OCI-LY3 (cell line): ENCODE data around the gene SLC19A1.

Experiments
- H2AFZ ChIP-seq: fragments of 200-600, 300-600 bp; shearing (Covaris generic); 2 replicates; pipeline ENCODE4 v1.6.0; 2014; ENCODE audit warnings: antibody characterized with exemption, low read depth, low read length
- H3K27ac ChIP-seq: fragments of 200-600, 300-600 bp; sonication (generic); 2 replicates; pipeline ENCODE4 v1.5.1; 2014; ENCODE audit warnings: mild to moderate bottlenecking, low read length, moderate library complexity, mixed read lengths
- H3K27me3 ChIP-seq: fragments of 200-600, 300-600 bp; sonication (generic); 2 replicates; pipeline ENCODE4 v1.6.1; 2014; ENCODE audit warnings: low read depth, low read length, mixed read lengths
- H3K36me3 ChIP-seq: fragments of 200-600, 300-600 bp; sonication (generic); replicated peaks from 2 replicates; pipeline ENCODE3; 2014; ENCODE audit warnings: low read depth, low read length, mixed read lengths
- H3K4me1 ChIP-seq: fragments of 300-600, 200-600 bp; sonication (generic); 2 replicates; pipeline ENCODE4 v1.6.1; 2014; ENCODE audit warnings: low read length, mixed read lengths
- H3K4me2 ChIP-seq: fragments of 200-600, 300-600 bp; sonication (generic); 2 replicates; pipeline ENCODE4 v1.6.1; 2014; ENCODE audit warnings: low read length, mixed read lengths
- H3K4me3 ChIP-seq: fragments of 300-600, 200-600 bp; sonication (generic); 2 replicates; pipeline ENCODE4 v1.5.1; 2014; ENCODE audit warnings: antibody characterized with exemption, mild to moderate bottlenecking, low read length, moderate library complexity
- H3K79me2 ChIP-seq: fragments of 300-600, 200-600 bp; shearing (Covaris generic); 2 replicates; pipeline ENCODE4 v1.6.1; 2014; ENCODE audit warnings: mild to moderate bottlenecking, low read length, mixed read lengths
- H3K9ac ChIP-seq: fragments of 300-600, 200-600 bp; shearing (Covaris generic); 2 replicates; pipeline ENCODE4 v1.6.0; 2014; ENCODE audit warnings: mild to moderate bottlenecking, low read length, moderate library complexity
- H3K9me3 ChIP-seq: fragments of 200-600, 300-600 bp; shearing (Covaris generic); 2 replicates; pipeline ENCODE4 v1.6.1; 2014; ENCODE audit warnings: low read length, mixed read lengths; ENCODE audit not compliant: insufficient read depth
- H4K20me1 ChIP-seq: fragments of 200-600, 300-600 bp; sonication (generic); 2 replicates; pipeline ENCODE4 v1.6.1; 2016; ENCODE audit warnings: low read length, mixed read lengths; ENCODE audit not compliant: insufficient read depth
- CTCF ChIP-seq: fragments of 200-600, 300-600 bp; sonication (generic); IDR thresholded peaks from 2 replicates; pipeline ENCODE4 v1.5.1; 2014; ENCODE audit warnings: antibody characterized with exemption, low read length, low read depth
- EZH2phosphoT487 ChIP-seq: fragments of 200-600 bp; shearing (Covaris generic); IDR thresholded peaks from 2 replicates; pipeline ENCODE4 v1.6.1; 2018; ENCODE audit warnings: antibody characterized with exemption, mixed run types, low read depth

The SLC19A1 gene

GRCh38 chr21:45559216-45560105, 17.2 kb upstream of the SLC19A1 start:
- H3K79me2 ChIP-seq = no peaks in the 10 kb centered on the region
- H4K20me1 ChIP-seq = no peaks in the 10 kb centered on the region
- no peaks in the 10 kb centered on the region for H3K36me3 ChIP-seq
- H3K4me1 ChIP-seq = 0 out of 2 replicates have a peak, but pooled peaks cover 4% of the 10 kb centered on the region
- TF ChIP-seq EZH2phosphoT487 (no peak), CTCF (no peak)
- H3K9ac ChIP-seq = no peak overlapping the region
- H3K4me3 ChIP-seq = no peak overlapping the region
- H3K9me3 ChIP-seq = no peaks in the 10 kb centered on the region
- no peak overlapping the region for H3K27ac ChIP-seq
- H3K27me3 ChIP-seq = peaks cover 3% of the 10 kb centered on the region; the same call in 1 of the 2 replicates
- no peak overlapping the region for H2AFZ ChIP-seq
- H3K4me2 ChIP-seq = no peak overlapping the region

GRCh38 chr21:45558044-45558721, 15.9 kb upstream of the SLC19A1 start:
- TF ChIP-seq EZH2phosphoT487 = no peak
- no peak for TF ChIP-seq CTCF
- Histone ChIP-seq H4K20me1 (no peaks in the 10 kb centered on the region), H3K4me1 (0 out of 2 replicates have a peak, but pooled peaks cover 4% of the 10 kb centered on the region), H2AFZ (no peak overlapping the region), H3K27ac (no peak overlapping the region), H3K36me3 (no peaks in the 10 kb centered on the region), H3K27me3 (peaks cover 3% of the 10 kb centered on the region; the same call in 1 of the 2 replicates), H3K4me2 (no peak overlapping the region), H3K4me3 (no peak overlapping the region), H3K9me3 (no peaks in the 10 kb centered on the region), H3K9ac (no peak overlapping the region), H3K79me2 (no peaks in the 10 kb centered on the region)

GRCh38 chr21:45557616-45558043, 15.4 kb upstream of the SLC19A1 start:
- Histone ChIP-seq H3K79me2 (no peaks in the 10 kb centered on the region), H3K9me3 (no peaks in the 10 kb centered on the region), H3K9ac (no peak overlapping the region), H3K27ac (no peak overlapping the region), H3K4me2 (no peak overlapping the region), H2AFZ (no peak overlapping the region), H4K20me1 (no peaks in the 10 kb centered on the region), H3K4me3 (no peak overlapping the region), H3K4me1 (0 out of 2 replicates have a peak, but pooled peaks cover 4% of the 10 kb centered on the region), H3K27me3 (peaks cover 1% of the 10 kb centered on the region; the same call in 1 of the 2 replicates), H3K36me3 (no peaks in the 10 kb centered on the region)
- TF ChIP-seq CTCF = no peak
- TF ChIP-seq EZH2phosphoT487 = no peak
